Endothelial cell of umbilical vein (primary cell): Measurements from ENCODE around the gene GLDC. TPM values are rescaled to one million over a fixed set of nuclear protein-coding genes. Genes with fewer than 3 reads are reported as not detected.

Experiments used
- BruUV-seq: library from RNA; stranded (reverse); fragments of 400-500 nt; replicated peaks from 2 replicates; lab custom pipeline; 2021; lab: Mats Ljungman, UMichigan
- CTCF ChIA-PET: fragments of 300-600, 350-600 bp; sonication (Branson Sonifier 250); formaldehyde crosslinking; loops from one replicate; lab custom pipeline; 2021; ENCODE audit warnings: antibody characterized with exemption, inconsistent platforms; lab: Charles Lee
- POLR2A ChIA-PET: fragments of 300-600, 350-600 bp; sonication (Branson Sonifier 250); formaldehyde crosslinking; loops from one replicate; lab custom pipeline; 2021; ENCODE audit warnings: antibody characterized with exemption, inconsistent platforms; lab: Charles Lee
- DNase-seq: peaks from one replicate; pipeline ENCODE4 v3.0.0-alpha.2; 2011; ENCODE audit warnings: low read depth, low spot score
- FAIRE-seq: peaks from 2 replicates; lab custom pipeline; 2011; peaks lifted over from hg19 to GRCh38; lab: Jason Lieb, UNC
- H2AFZ ChIP-seq: 2 replicates; pipeline ENCODE4 v1.6.0; 2012; ENCODE audit warnings: low read depth, low read length, control low read depth, inconsistent platforms
- H3K27ac ChIP-seq: 2 replicates; pipeline ENCODE4 v1.5.1; 2011; ENCODE audit warnings: low read depth, mild to moderate bottlenecking, control low read depth, low read length, moderate library complexity; ENCODE audit not compliant: insufficient read depth
- H3K27me3 ChIP-seq, 2 experiments: 2 replicates each; pipeline versions ENCODE4 v1.6.0 to v1.6.1; 2011; ENCODE audit warnings: low read length in 2 of 2, mixed read lengths in 1 of 2; ENCODE audit not compliant: control insufficient read depth in 2 of 2, insufficient read depth in 2 of 2
- H3K36me3 ChIP-seq, 2 experiments: 2 replicates in 1 of 2; 3 replicates in 1 of 2; pipeline ENCODE4 v1.5.1; 2011; ENCODE audit warnings: low read length in 2 of 2, mild to moderate bottlenecking in 1 of 2, moderate library complexity in 1 of 2; ENCODE audit not compliant: control insufficient read depth in 2 of 2, insufficient read depth in 2 of 2; ENCODE audit errors: extremely low read depth in 1 of 2
- H3K4me1 ChIP-seq: 3 replicates; pipeline ENCODE4 v1.5.1; 2011; ENCODE audit warnings: mild to moderate bottlenecking, low read length; ENCODE audit not compliant: control insufficient read depth, insufficient read depth; ENCODE audit errors: extremely low read depth
- H3K4me2 ChIP-seq: 2 replicates; pipeline ENCODE4 v1.6.1; 2011; ENCODE audit warnings: low read length, control low read depth, mixed read lengths; ENCODE audit not compliant: insufficient read depth
- H3K4me3 ChIP-seq, 3 experiments: fragments of 200-600 bp in 1 of 3; sonication (generic), shearing (Covaris generic) in 1 of 3; replicated peaks in 1 of 3; 2 replicates each; pipeline ENCODE4 v1.5.1; 2011 to 2016; ENCODE audit warnings: control low read depth in 3 of 3, low read length in 3 of 3, mild to moderate bottlenecking in 2 of 3, inconsistent platforms in 1 of 3, low read depth in 1 of 3, moderate library complexity in 1 of 3; ENCODE audit not compliant: insufficient read depth in 1 of 3
- H3K79me2 ChIP-seq: 2 replicates; pipeline ENCODE4 v1.6.0; 2012; ENCODE audit warnings: low read length, inconsistent platforms; ENCODE audit not compliant: control insufficient read depth, insufficient read depth
- H3K9ac ChIP-seq: replicated peaks from 2 replicates; pipeline ENCODE3; 2011; ENCODE audit warnings: low read length, control low read depth; ENCODE audit not compliant: insufficient read depth; ENCODE audit errors: extremely low read depth
- H3K9me1 ChIP-seq: replicated peaks from 3 replicates; pipeline ENCODE4 v1.6.0; 2011; ENCODE audit warnings: mild to moderate bottlenecking, low read length; ENCODE audit not compliant: control insufficient read depth, insufficient read depth; ENCODE audit errors: extremely low read depth
- H3K9me3 ChIP-seq: replicated peaks from 2 replicates; pipeline ENCODE4 v1.5.1; 2012; ENCODE audit warnings: low read length, inconsistent platforms; ENCODE audit not compliant: control insufficient read depth, insufficient read depth
- H4K20me1 ChIP-seq: replicated peaks from 2 replicates; pipeline ENCODE3; 2011; ENCODE audit warnings: mild to moderate bottlenecking, low read length; ENCODE audit not compliant: control insufficient read depth, insufficient read depth; ENCODE audit errors: extremely low read depth
- EZH2 ChIP-seq: IDR thresholded peaks from 2 replicates; pipeline ENCODE4 v1.6.1; 2012; ENCODE audit warnings: borderline replicate concordance, low read depth, mild to moderate bottlenecking, moderate library complexity, low read length, inconsistent platforms; ENCODE audit not compliant: severe bottlenecking
- FOS ChIP-seq: IDR thresholded peaks from 2 replicates; pipeline ENCODE4 v1.6.1; 2011; ENCODE audit warnings: mild to moderate bottlenecking, low read length, moderate library complexity, borderline replicate concordance; ENCODE audit not compliant: insufficient read depth
- GATA2 ChIP-seq: IDR thresholded peaks from 2 replicates; pipeline ENCODE4 v1.7.0; 2011; ENCODE audit warnings: low read depth, mild to moderate bottlenecking, moderate library complexity, mixed read lengths, low read length; ENCODE audit not compliant: insufficient read length, insufficient read depth
- JUN ChIP-seq: IDR thresholded peaks from 2 replicates; pipeline ENCODE4 v1.6.1; 2011; ENCODE audit warnings: borderline replicate concordance, low read depth; ENCODE audit not compliant: insufficient read length, insufficient read depth
- MYC ChIP-seq: IDR thresholded peaks from one replicate; pipeline ENCODE4 v1.6.1; 2011; ENCODE audit warnings: mild to moderate bottlenecking, low read depth, low read length
- POLR2A ChIP-seq: IDR thresholded peaks from 2 replicates; pipeline ENCODE4 v1.6.1; 2012; ENCODE audit warnings: low read depth, mild to moderate bottlenecking, control low read depth, low read length
- POLR2AphosphoS5 ChIP-seq: IDR thresholded peaks from 2 replicates; pipeline ENCODE4 v1.6.1; 2012; ENCODE audit warnings: low read depth, mild to moderate bottlenecking, control low read depth, low read length, moderate library complexity; ENCODE audit not compliant: insufficient read depth
- dilution Hi-C: fragments of 300-500 bp; cut with MboI; formaldehyde crosslinking; loops from one replicate; pipeline ENCODE4 v1.15.0; 2019; ENCODE audit warnings: low sequenced_read_pairs; ENCODE audit not compliant: extremely low pct_ligation_motif_present
- intact Hi-C: fragments of 100-400 bp; cut with micrococcal nuclease; formaldehyde crosslinking; loops from one replicate; pipeline ENCODE4 v1.10.0; 2022
- polyA plus RNA-seq, 4 experiments: library from polyadenylated mRNA; depleted of rRNA in 3 of 4; stranded (reverse) in 3 of 4; unstranded in 1 of 4; fragments of >200 nt; gene quantifications; 2 replicates each; pipeline versions ENCODE4 v1.2.1 to v1.2.3, GENCODE V29; 2011 to 2012; ENCODE audit warnings: missing spikeins in 1 of 4
- total RNA-seq: library from RNA; stranded (reverse); gene quantifications from 2 replicates; pipeline ENCODE4 v1.2.3, GENCODE V29; 2021
- TF ChIP-seq, protein P1 (sequence below), 2 donors: IDR thresholded peaks; 1 replicate in 1 of 2; 2 replicates in 1 of 2; pipeline ENCODE4 v1.5.1; 2011; ENCODE audit warnings: low read length in 2 of 2, mild to moderate bottlenecking in 2 of 2, moderate library complexity in 2 of 2, control low read depth in 1 of 2, inconsistent platforms in 1 of 2, low read depth in 1 of 2; ENCODE audit not compliant: insufficient read depth in 1 of 2; ENCODE audit errors: extremely low read depth in 1 of 2
- TF ChIP-seq, protein P2 (sequence below): IDR thresholded peaks from 2 replicates; pipeline ENCODE4 v1.6.1; 2011; ENCODE audit not compliant: insufficient read depth, insufficient read length

Gene GLDC
- total and polyA plus RNA-seq, 2 donors (not counting 3 experiments of a cell fraction or from before 2014, with no cell fraction given), result 1.8 to 2.6 TPM

DNA sequence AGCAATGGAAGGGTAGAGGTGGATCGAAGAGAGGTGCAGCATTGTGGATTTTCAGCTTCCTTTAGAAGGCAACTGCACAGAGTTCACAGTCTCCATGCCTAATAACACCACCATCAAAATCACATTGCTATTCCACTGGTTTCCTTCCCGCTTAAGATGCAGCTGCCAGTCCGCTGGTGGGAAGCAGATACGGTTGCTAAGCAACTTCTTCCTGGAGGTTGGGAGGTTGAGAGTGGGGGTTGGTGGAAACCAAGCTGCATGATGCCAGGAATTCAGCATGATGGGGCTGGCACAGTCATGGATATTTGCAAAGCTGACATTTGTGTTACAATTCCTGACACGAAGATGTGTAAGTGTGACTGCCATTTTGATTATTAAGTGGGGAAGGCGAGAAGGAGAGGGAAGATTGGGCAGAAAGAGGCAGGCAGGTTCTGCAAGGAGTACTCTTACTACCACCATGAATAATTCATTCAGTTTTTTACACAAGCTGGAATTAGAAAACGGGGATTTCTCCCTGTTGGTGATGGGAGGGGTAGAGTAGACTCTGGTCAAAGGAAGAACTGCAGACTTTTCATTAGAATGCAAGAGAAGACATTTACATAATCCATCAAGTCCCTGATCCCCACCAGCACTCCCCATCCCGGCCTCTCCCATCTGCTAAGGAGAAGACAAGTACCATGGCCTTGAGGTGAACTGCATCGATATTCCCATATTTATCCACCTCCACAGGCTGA lies 87.5 kb downstream of the GLDC start:
- peak; percentile 98 for DNase-seq
- no peak overlapping the region for H3K4me3 ChIP-seq
- peak; percentile 98 for FAIRE-seq

More for the DNA sequence above, 87.5 kb downstream of the GLDC start:
- Histone ChIP-seq H3K9me3 (no peaks in the 10 kb centered on the region), H3K36me3 (no peaks in the 10 kb centered on the region), H2AFZ (peak overlapping the region; percentile 29), H3K4me1 (peaks cover 49% of the 10 kb centered on the region), H3K9me1 (no peaks in the 10 kb centered on the region), H3K9ac (peak overlapping the region; percentile 36), H3K79me2 (no peaks in the 10 kb centered on the region), H4K20me1 (no peaks in the 10 kb centered on the region), H3K4me2 (peak overlapping the region; percentile 54), H3K27ac (peak overlapping the region; percentile 92), H3K27me3 (no peaks in the 10 kb centered on the region)
- dilution Hi-C loops, result no loop called here
- no TSS peak for BruUV-seq
- TF ChIP-seq, protein P1, sequence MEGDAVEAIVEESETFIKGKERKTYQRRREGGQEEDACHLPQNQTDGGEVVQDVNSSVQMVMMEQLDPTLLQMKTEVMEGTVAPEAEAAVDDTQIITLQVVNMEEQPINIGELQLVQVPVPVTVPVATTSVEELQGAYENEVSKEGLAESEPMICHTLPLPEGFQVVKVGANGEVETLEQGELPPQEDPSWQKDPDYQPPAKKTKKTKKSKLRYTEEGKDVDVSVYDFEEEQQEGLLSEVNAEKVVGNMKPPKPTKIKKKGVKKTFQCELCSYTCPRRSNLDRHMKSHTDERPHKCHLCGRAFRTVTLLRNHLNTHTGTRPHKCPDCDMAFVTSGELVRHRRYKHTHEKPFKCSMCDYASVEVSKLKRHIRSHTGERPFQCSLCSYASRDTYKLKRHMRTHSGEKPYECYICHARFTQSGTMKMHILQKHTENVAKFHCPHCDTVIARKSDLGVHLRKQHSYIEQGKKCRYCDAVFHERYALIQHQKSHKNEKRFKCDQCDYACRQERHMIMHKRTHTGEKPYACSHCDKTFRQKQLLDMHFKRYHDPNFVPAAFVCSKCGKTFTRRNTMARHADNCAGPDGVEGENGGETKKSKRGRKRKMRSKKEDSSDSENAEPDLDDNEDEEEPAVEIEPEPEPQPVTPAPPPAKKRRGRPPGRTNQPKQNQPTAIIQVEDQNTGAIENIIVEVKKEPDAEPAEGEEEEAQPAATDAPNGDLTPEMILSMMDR (IDR thresholded peaks at IDR 0.05; ENCODE audit: extremely low read depth in 1 of 2, insufficient read depth in 1 of 2, low read depth in 1 of 2, low read length in 2 of 2), result no peak
- TF ChIP-seq MYC (no peak), FOS (peak; percentile 24), POLR2A (peak; percentile 58), GATA2 (peak; percentile 91), JUN (peak; percentile 41), POLR2AphosphoS5 (peak; percentile 92), EZH2 (no peak)
- TF ChIP-seq, protein P2, sequence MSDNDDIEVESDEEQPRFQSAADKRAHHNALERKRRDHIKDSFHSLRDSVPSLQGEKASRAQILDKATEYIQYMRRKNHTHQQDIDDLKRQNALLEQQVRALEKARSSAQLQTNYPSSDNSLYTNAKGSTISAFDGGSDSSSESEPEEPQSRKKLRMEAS, result peak; percentile 40
- ChIA-PET CTCF (interaction anchor here (0.7 to 2.0 kb wide), 6 partner anchors 9 to 145 kb away, joined by 3 to 11 read pairs (median 4); partner anchors contain the start of gene UHRF2), POLR2A (no interaction called here)
- intact Hi-C loops, result loop anchor here (1.0 to 2.0 kb wide), 2 partner anchors 8 to 49 kb away; no protein-coding TSS in a partner anchor
